Skeletal muscle satellite cell (primary cell): ENCODE results near the gene PRPF38B. TPM values are rescaled to one million over a fixed set of nuclear protein-coding genes. Genes with fewer than 3 reads are reported as not detected.

Experiments used
- H3K27me3 ChIP-seq: 2 replicates; pipeline ENCODE4 v1.7.0; 2013; ENCODE audit warnings: low read length; ENCODE audit not compliant: control insufficient read depth, insufficient read depth
- H3K36me3 ChIP-seq: 2 replicates; pipeline ENCODE4 v1.7.0; 2013; ENCODE audit warnings: mild to moderate bottlenecking, control low read depth, low read length; ENCODE audit not compliant: insufficient read depth
- H3K4me1 ChIP-seq: 2 replicates; pipeline ENCODE4 v1.7.0; 2013; ENCODE audit warnings: low read length; ENCODE audit not compliant: control insufficient read depth, insufficient read depth
- H3K4me2 ChIP-seq: 2 replicates; pipeline ENCODE4 v1.7.0; 2013; ENCODE audit warnings: mild to moderate bottlenecking, low read length
- H3K4me3 ChIP-seq: 2 replicates; pipeline ENCODE4 v1.7.0; 2013; ENCODE audit warnings: low read length
- H3K9ac ChIP-seq: 2 replicates; pipeline ENCODE4 v1.7.0; 2013; ENCODE audit warnings: mild to moderate bottlenecking, low read depth, low read length, moderate library complexity
- H3K9me3 ChIP-seq: replicated peaks from 2 replicates; pipeline ENCODE4 v1.7.0; 2013; ENCODE audit warnings: mild to moderate bottlenecking, control low read depth, low read length
- total RNA-seq: library from RNA; depleted of rRNA; stranded (reverse); fragments of >200 nt; gene quantifications from 2 replicates; pipeline ENCODE4 v1.2.3, GENCODE V29; 2012; rRNA removed

Gene PRPF38B, protein sequence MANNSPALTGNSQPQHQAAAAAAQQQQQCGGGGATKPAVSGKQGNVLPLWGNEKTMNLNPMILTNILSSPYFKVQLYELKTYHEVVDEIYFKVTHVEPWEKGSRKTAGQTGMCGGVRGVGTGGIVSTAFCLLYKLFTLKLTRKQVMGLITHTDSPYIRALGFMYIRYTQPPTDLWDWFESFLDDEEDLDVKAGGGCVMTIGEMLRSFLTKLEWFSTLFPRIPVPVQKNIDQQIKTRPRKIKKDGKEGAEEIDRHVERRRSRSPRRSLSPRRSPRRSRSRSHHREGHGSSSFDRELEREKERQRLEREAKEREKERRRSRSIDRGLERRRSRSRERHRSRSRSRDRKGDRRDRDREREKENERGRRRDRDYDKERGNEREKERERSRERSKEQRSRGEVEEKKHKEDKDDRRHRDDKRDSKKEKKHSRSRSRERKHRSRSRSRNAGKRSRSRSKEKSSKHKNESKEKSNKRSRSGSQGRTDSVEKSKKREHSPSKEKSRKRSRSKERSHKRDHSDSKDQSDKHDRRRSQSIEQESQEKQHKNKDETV
- total RNA-seq = 14.7 and 17.7 TPM in 2 replicates

DNA sequence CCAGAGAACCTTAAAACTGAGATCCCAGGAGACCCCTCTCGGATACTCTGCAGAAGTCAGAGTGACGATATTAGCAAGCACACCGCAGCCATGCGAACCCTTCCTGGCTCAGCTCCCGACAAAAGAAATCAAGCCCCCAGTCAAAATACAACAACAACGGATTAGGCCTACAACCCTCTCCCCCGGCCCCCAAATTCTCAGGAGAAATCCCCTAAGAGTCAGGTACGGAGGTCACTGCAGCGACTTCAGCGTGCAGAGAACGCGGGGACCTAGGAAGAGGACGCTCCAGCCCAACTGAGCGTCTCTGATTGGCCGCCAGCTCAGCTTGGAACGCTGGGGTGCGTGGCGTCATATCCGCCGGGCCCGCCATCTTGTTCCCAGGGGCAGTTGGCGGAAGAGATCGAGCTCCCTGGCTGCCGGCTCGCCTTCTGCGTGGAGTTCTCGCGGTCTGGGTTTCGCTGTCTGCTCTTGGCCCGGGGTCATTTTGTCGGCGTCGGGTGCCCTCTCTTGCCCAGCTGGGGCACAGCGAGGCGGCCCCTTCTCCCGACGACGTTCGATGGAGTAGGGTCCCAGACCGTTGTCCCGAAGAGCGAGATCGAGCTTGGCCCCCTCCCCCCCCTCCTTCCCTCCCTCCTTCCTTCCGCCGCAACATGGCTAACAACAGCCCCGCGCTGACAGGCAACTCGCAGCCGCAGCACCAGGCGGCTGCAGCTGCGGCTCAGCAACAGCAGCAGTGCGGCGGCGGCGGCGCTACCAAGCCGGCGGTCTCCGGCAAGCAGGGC is at the start of gene PRPF38B:
Gene PRPF38B, plus strand, starts transcription at position 369 of the 782 bp plus-strand sequence. Its CDS starts 282 bp downstream, at position 651.
- Histone ChIP-seq H3K27me3 (no peaks in the 10 kb centered on the region), H3K9ac (peak within 1 kb of the TSS; percentile 96), H3K4me1 (peaks cover 11% of the 10 kb centered on the region), H3K9me3 (no peaks in the 10 kb centered on the region), H3K4me2 (peak within 1 kb of the TSS; percentile 84), H3K4me3 (peak within 1 kb of the TSS; percentile 90), H3K36me3 (peaks cover 19% of the 10 kb centered on the region)

DNA sequence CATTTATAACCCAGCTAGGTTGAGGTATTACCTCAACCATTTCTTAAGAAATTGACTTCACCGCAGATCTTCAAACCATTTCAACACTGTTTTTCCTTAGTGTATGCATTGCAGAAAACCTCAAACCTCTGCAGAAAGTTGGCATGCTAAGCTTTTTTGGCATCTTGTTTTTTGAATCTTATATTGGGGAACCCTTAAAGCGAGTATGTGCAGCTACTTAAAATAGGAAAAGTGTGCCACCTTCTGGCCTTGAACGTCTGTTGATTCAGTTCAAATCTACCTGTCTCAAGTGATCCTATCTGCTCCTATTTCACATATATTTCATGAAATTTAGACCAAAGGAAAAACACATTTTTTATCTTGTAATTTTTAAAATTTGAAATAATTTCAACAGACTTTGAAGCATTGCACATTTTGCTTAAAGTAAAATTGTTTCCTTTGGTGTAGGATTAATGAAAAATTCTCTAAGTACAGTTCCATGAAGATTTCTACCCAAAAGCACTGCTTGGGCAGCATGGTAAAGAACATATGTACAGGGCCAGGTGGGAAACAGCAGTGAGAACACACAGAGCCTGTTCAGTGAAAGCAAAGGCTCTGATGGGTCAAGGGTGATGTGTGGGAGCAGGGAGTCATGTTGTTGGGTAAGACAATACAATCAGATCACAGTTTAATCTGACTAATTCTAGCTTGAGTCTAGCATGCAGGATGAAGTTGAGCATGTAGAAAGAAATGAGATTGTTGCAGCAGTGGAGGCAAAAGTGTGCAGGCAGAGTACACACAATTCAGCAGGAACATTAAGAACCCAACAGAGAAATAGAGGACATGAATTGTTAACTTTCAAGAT is 48.4 kb upstream of the PRPF38B start:
- Histone ChIP-seq H3K9ac (no peak overlapping the region), H3K36me3 (no peaks in the 10 kb centered on the region), H3K27me3 (no peaks in the 10 kb centered on the region), H3K4me3 (no peak overlapping the region), H3K4me2 (no peak overlapping the region), H3K4me1 (peaks cover 8% of the 10 kb centered on the region), H3K9me3 (no peaks in the 10 kb centered on the region)

DNA sequence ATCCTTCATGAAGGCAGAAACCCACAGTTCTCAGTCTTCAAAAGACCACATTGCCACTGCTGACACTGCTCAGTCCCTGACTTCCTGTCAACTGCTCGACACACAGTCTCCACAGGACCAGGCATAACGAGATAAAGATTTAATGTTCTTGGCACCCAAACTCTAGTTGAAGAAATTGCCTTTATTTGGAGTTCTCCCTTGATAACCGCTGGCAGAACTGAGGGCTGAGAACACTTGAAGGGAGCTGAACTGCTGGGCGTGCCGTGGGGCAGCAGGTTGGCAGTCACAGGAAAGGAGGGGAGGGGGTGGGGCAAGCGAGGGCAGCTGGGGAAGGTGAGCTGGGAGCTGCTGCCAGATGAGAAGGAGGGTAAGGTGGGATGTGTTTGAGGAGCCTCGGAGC is 47.1 kb upstream of the PRPF38B start:
- no peaks in the 10 kb centered on the region for H3K36me3 ChIP-seq
- no peaks in the 10 kb centered on the region for H3K9me3 ChIP-seq
- peaks cover 8% of the 10 kb centered on the region for H3K4me1 ChIP-seq
- H3K9ac ChIP-seq = no peak overlapping the region
- H3K27me3 ChIP-seq = no peaks in the 10 kb centered on the region
- no peak overlapping the region for H3K4me2 ChIP-seq
- no peak overlapping the region for H3K4me3 ChIP-seq

DNA sequence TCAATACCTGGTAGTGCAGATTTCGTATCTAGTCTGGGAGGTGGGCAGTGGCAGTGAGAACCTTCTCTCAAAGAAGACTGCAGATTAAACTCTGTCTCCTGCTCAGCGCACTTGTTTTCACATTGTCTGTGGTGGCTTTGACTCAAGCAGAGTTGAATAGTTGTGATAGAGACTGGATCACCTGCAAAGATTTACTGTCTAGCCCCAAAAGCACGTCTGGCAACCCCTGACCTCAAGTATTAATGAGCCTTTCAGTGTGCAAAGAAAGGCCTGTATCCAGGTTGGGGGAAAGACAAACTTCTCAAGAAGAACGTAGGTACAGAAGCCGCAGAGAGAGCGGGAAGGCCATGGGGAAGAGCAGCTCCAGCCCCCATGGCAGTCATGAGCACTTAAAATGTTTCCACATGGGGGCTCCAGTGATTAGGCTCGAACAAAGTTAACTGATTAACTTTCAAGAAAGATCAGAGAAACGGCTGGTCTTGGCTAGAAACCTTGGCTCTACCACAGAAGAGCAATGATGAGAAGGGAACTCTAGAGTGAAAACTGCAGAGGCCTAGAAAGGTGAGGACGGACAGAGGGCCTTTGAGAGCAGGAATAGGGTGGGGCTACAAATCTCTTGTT is 46.4 kb upstream of the PRPF38B start:
- peaks cover 8% of the 10 kb centered on the region for H3K4me1 ChIP-seq
- no peaks in the 10 kb centered on the region for H3K36me3 ChIP-seq
- H3K27me3 ChIP-seq = no peaks in the 10 kb centered on the region
- no peak overlapping the region for H3K4me3 ChIP-seq
- H3K9ac ChIP-seq = no peak overlapping the region
- H3K9me3 ChIP-seq = no peaks in the 10 kb centered on the region
- no peak overlapping the region for H3K4me2 ChIP-seq

DNA sequence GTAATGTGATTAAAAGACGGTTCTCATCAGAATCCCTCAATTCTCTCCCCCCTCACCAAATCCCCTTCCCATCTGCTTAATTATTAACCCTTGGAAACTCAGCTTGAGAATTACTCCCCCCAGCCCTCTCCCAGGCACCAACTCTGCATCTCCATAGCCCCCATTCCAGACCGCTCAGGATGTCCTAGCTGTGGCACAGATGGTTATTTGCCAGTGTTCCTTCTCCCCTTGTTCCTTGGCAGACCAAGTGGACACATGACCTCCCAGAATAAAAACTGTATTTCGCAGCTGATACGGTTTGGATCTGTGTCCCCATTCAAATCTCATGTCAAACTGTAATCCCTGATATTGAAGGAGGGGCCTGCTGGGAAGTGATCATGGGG is 45.9 kb upstream of the PRPF38B start:
- Histone ChIP-seq H3K4me2 (no peak overlapping the region), H3K4me3 (no peak overlapping the region), H3K4me1 (peaks cover 8% of the 10 kb centered on the region), H3K9me3 (no peaks in the 10 kb centered on the region), H3K27me3 (no peaks in the 10 kb centered on the region), H3K9ac (no peak overlapping the region), H3K36me3 (no peaks in the 10 kb centered on the region)

DNA sequence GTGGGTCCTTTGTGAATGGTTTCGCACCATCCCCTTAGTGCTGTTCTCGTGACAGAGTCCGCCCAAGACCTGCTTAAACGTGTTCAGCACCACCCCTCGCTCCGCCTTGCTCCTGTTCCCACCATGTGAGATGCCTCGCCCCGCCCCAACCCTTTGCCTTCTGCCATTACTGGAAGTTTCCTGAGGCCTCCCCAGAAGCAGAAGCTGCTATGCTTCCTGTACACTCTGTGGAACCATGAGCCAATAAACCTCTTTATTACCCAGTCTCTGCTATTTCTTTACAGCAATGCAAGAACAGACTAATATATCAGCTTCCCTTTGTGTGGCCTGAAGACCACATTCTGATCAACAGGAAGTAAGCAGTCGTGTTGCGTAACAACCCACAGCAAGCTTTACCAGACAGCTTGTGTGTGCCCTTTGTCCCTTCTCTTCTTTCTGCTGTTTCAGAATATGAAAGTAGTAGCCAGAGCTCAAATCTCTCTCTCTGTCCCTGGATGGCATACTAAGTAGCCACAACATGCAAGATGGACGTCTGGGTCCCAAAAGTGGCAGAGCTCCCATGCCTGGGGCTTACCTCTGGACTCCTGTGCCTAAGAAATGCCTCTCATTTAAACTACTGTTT is 45.4 kb upstream of the PRPF38B start:
- Histone ChIP-seq H3K36me3 (no peaks in the 10 kb centered on the region), H3K4me1 (peaks cover 8% of the 10 kb centered on the region), H3K4me2 (no peak overlapping the region), H3K9me3 (no peaks in the 10 kb centered on the region), H3K4me3 (no peak overlapping the region), H3K9ac (no peak overlapping the region), H3K27me3 (no peaks in the 10 kb centered on the region)

DNA sequence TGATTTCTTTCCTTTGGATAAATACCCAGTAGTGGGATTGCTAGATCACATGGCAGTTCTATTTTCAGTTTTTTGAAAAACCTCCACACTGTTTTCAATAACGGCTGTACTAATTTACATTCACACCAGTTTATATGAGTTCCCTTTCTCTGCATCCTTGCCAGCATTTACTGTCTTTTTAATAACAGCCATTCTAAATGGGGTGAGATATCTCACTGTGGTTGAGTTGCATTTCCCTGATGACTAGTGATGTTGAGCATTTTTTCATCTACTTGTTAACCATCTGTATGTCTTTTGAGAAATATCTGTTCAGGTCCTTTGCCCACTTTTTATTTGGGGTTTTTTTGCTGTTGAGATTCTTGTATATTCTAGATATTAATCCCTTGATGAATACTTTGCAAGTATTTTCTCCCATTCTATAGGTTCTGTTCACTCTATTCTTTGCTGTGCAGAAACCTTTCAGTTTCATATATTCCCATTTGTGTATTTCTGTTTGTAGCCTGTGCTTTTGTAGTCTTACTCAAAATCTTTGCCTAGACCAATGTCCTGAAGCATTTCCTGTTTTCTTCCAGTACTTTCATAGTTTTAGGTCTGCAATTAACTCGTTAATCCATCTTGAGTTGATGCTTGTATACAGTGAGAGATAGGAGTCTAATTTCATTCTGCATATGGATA is 38.5 kb upstream of the PRPF38B start:
- no peaks in the 10 kb centered on the region for H3K4me1 ChIP-seq
- H3K36me3 ChIP-seq = no peaks in the 10 kb centered on the region
- no peaks in the 10 kb centered on the region for H3K9me3 ChIP-seq
- H3K27me3 ChIP-seq = no peaks in the 10 kb centered on the region
- H3K4me2 ChIP-seq = no peak overlapping the region
- no peak overlapping the region for H3K4me3 ChIP-seq
- H3K9ac ChIP-seq = no peak overlapping the region

DNA sequence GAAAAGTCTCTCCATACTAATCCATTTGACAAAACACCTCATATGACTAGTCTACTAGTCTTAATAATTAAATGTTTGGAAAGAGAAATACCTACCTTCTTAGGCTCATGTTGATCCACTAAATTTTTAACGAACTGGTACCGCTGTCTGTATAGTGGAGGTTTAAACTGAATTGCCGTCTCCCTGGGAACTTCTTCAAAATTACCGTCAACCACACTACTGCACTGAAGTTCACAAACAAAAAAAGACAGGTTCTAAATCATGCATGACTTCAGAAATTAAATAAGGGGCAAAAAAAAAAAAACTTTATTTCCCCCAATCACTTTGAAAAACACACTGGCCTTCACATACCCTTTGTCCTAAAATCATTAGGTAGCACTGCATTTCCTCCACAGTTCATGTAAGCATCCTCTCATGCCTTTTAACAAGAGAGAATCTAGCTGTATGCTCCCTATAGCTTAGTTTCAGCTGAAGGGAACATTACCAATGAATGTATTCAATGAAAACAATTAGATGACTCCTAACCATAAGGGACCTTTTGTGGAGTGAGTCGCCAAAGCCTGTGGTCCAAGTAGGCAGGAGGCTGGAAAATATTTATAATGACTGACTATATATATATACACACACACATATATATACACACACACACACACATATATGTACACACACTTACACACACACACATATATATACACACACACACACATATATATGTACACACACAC is 34.6 kb upstream of the PRPF38B start:
- Histone ChIP-seq H3K4me3 (no peak overlapping the region), H3K36me3 (no peaks in the 10 kb centered on the region), H3K9me3 (no peaks in the 10 kb centered on the region), H3K27me3 (no peaks in the 10 kb centered on the region), H3K4me1 (peaks cover 9% of the 10 kb centered on the region), H3K9ac (no peak overlapping the region), H3K4me2 (no peak overlapping the region)

DNA sequence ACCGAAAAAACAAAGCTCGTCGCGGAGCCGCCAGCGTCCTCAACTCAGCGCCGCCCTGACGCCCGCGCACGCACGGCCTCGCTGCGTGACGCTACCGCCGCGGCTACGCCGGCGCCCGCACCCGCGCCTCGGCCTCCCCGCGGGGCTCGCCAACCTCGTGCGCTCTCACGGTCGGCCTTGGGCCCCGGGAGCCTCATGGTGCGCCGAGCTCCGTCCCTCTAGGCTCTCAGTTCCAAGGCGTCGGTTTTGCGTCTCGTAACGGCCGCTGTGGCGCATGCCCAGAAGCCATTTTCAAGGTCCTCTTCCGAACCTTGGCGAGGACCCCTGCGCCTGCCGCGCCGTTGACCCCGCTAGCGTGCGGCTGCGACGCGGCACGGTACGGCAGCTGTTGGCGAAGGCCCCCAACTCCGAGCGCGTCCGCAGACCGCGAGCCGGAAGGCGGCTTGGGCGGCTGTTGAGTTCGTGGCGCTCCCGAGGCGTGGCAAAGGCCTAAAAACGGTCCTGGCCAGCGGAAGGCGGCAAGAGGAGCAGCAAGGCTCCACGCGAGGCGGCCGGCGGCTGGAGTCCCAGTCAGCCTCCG is 31.0 kb upstream of the PRPF38B start, which contains the start of gene HENMT1:
Gene HENMT1, minus strand, starts transcription at position 64 of the 580 bp plus-strand sequence. CDS start 1,209 bp downstream, outside the sequence.
- H3K9ac ChIP-seq = peak within 1 kb of the TSS; percentile 82
- peaks cover 9% of the 10 kb centered on the region for H3K4me1 ChIP-seq
- peak within 1 kb of the TSS; percentile 76 for H3K4me3 ChIP-seq
- peak within 1 kb of the TSS; percentile 94 for H3K4me2 ChIP-seq
- H3K27me3 ChIP-seq = no peaks in the 10 kb centered on the region
- no peaks in the 10 kb centered on the region for H3K36me3 ChIP-seq
- H3K9me3 ChIP-seq = no peaks in the 10 kb centered on the region
